A549 (cell line): ENCODE measurements around the gene ERRFI1.

Experiments
- CEBPB ChIP-seq, 2 experiments: fragments of >200 bp in 1 of 2; sonication (Bioruptor Twin) in 1 of 2; formaldehyde crosslinking in 1 of 2; IDR thresholded peaks; 2 replicates each; pipeline ENCODE4 v1.6.1; 2012 to 2016
- ESRRA ChIP-seq: fragments of 150-350 bp; IDR thresholded peaks from 2 replicates; pipeline ENCODE4 v1.6.1; 2014; ENCODE audit warnings: mild to moderate bottlenecking, low read length, borderline replicate concordance
- NPAS2 ChIP-seq: fragments of 250-450 bp; sonication (Bioruptor Pico); IDR thresholded peaks from 2 replicates; pipeline ENCODE4 v1.8.0; 2022; ENCODE audit warnings: mild to moderate bottlenecking, moderate library complexity, borderline replicate concordance
- POLR2A ChIP-seq: IDR thresholded peaks from 2 replicates; pipeline ENCODE4 v1.6.1; 2012; ENCODE audit warnings: mild to moderate bottlenecking, low read length
- ZFP36 ChIP-seq: fragments of 450-650 bp; IDR thresholded peaks from 2 replicates; pipeline ENCODE4 v1.6.1; 2014; ENCODE audit warnings: borderline replicate concordance; ENCODE audit not compliant: partially characterized antibody
- TF ChIP-seq, protein P1 (sequence below): fragments of >200 bp; sonication (Bioruptor Twin); formaldehyde crosslinking; IDR thresholded peaks from 3 replicates; pipeline ENCODE4 v1.5.1; 2016
- TF ChIP-seq, protein P2 (sequence below): IDR thresholded peaks from 2 replicates; pipeline ENCODE4 v1.6.1; 2012
- TF ChIP-seq, protein P3 (sequence below): fragments of 200-600 bp; sonication (generic); IDR thresholded peaks from 2 replicates; pipeline ENCODE4 v1.6.1; 2016; ENCODE audit warnings: antibody characterized with exemption, mild to moderate bottlenecking, moderate library complexity

DNA sequence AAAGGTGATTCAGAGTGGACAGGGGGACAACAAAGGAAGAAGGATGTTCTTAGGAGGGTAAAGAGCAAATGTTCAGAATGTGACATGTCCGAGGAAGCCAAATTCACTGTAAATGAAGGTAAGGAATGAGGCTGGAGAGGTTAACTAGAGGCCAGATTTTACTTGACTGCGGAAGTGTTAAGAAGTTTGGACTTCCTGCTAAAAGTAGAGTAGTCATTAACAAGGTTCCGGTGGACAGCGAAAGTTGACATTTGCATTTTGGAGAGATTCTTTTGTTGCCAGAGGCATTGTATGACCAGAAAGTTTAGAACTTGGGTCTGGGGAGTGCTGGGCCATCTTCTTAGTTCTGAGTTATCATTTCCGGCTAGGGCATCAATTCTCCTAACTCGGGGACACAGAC lies 7.2 kb upstream of the ERRFI1 start:
- TF ChIP-seq ZFP36 (no peak), ESRRA (no peak), CEBPB (IDR thresholded peaks at IDR 0.05) (no peak), POLR2A (no peak), NPAS2 (CRISPR knock-in tag) (no peak)
- TF ChIP-seq, protein P1, sequence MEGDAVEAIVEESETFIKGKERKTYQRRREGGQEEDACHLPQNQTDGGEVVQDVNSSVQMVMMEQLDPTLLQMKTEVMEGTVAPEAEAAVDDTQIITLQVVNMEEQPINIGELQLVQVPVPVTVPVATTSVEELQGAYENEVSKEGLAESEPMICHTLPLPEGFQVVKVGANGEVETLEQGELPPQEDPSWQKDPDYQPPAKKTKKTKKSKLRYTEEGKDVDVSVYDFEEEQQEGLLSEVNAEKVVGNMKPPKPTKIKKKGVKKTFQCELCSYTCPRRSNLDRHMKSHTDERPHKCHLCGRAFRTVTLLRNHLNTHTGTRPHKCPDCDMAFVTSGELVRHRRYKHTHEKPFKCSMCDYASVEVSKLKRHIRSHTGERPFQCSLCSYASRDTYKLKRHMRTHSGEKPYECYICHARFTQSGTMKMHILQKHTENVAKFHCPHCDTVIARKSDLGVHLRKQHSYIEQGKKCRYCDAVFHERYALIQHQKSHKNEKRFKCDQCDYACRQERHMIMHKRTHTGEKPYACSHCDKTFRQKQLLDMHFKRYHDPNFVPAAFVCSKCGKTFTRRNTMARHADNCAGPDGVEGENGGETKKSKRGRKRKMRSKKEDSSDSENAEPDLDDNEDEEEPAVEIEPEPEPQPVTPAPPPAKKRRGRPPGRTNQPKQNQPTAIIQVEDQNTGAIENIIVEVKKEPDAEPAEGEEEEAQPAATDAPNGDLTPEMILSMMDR: no peak
- TF ChIP-seq, protein P2, sequence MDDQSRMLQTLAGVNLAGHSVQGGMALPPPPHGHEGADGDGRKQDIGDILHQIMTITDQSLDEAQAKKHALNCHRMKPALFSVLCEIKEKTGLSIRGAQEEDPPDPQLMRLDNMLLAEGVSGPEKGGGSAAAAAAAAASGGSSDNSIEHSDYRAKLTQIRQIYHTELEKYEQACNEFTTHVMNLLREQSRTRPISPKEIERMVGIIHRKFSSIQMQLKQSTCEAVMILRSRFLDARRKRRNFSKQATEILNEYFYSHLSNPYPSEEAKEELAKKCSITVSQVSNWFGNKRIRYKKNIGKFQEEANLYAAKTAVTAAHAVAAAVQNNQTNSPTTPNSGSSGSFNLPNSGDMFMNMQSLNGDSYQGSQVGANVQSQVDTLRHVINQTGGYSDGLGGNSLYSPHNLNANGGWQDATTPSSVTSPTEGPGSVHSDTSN: no peak
- TF ChIP-seq, protein P3, sequence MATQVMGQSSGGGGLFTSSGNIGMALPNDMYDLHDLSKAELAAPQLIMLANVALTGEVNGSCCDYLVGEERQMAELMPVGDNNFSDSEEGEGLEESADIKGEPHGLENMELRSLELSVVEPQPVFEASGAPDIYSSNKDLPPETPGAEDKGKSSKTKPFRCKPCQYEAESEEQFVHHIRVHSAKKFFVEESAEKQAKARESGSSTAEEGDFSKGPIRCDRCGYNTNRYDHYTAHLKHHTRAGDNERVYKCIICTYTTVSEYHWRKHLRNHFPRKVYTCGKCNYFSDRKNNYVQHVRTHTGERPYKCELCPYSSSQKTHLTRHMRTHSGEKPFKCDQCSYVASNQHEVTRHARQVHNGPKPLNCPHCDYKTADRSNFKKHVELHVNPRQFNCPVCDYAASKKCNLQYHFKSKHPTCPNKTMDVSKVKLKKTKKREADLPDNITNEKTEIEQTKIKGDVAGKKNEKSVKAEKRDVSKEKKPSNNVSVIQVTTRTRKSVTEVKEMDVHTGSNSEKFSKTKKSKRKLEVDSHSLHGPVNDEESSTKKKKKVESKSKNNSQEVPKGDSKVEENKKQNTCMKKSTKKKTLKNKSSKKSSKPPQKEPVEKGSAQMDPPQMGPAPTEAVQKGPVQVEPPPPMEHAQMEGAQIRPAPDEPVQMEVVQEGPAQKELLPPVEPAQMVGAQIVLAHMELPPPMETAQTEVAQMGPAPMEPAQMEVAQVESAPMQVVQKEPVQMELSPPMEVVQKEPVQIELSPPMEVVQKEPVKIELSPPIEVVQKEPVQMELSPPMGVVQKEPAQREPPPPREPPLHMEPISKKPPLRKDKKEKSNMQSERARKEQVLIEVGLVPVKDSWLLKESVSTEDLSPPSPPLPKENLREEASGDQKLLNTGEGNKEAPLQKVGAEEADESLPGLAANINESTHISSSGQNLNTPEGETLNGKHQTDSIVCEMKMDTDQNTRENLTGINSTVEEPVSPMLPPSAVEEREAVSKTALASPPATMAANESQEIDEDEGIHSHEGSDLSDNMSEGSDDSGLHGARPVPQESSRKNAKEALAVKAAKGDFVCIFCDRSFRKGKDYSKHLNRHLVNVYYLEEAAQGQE: no peak
